Activated T-helper 9 cell treated with anti-CD3 and anti-CD28 coated beads, Interleukin-2, amount 50 U/mL, for 16 hours (primary cell): ENCODE results near the gene BCL2L13.

Experiments used
- DNase-seq: peaks from one replicate; pipeline ENCODE4 v3.0.0-alpha.2; 2020; ENCODE audit warnings: low read depth

Gene BCL2L13

GRCh38 chr22:17726928-17727897, 88.7 kb downstream of the BCL2L13 start:
- no peak for DNase-seq

- no peak for DNase-seq
Measured at GRCh38 chr22:17728786-17729185, 90.2 kb downstream of the BCL2L13 start.

GRCh38 chr22:17729561-17729960, 91.0 kb downstream of the BCL2L13 start:
- DNase-seq: no peak

GRCh38 chr22:17732251-17732854, 93.8 kb downstream of the BCL2L13 start:
- no peak for DNase-seq

GRCh38 chr22:17733466-17733865, 94.9 kb downstream of the BCL2L13 start:
- no peak for DNase-seq

GRCh38 chr22:17734187-17734586, 95.6 kb downstream of the BCL2L13 start:
- DNase-seq: no peak

GRCh38 chr22:17738386-17739128, 100.0 kb downstream of the BCL2L13 start:
- no peak for DNase-seq

GRCh38 chr22:17739196-17739975, 100.8 kb downstream of the BCL2L13 start:
- DNase-seq: no peak

GRCh38 chr22:17741866-17742526, 103.4 kb downstream of the BCL2L13 start:
- DNase-seq: no peak

GRCh38 chr22:17742527-17742902, 104.0 kb downstream of the BCL2L13 start:
- peak; percentile 51 for DNase-seq

- DNase-seq: no peak
Measured at GRCh38 chr22:17743661-17744411, 105.3 kb downstream of the BCL2L13 start.

- DNase-seq: no peak
Measured at GRCh38 chr22:17744430-17744829, 105.9 kb downstream of the BCL2L13 start.

- no peak for DNase-seq
Measured at GRCh38 chr22:17746916-17747315, 108.4 kb downstream of the BCL2L13 start.

GRCh38 chr22:17748555-17749353, 110.2 kb downstream of the BCL2L13 start:
- no peak for DNase-seq

- DNase-seq: no peak
Measured at GRCh38 chr22:17749605-17750395, 111.2 kb downstream of the BCL2L13 start.

GRCh38 chr22:17751596-17751995, 113.0 kb downstream of the BCL2L13 start:
- DNase-seq: no peak

GRCh38 chr22:17753401-17753989, 114.9 kb downstream of the BCL2L13 start:
- no peak for DNase-seq

- no peak for DNase-seq
Measured at GRCh38 chr22:17754233-17754925, 115.8 kb downstream of the BCL2L13 start.
